Ovary (tissue), 3 donors: Measurements from ENCODE around the gene ACE.

Source experiments
- EP300 ChIP-seq: sonication (generic); formaldehyde crosslinking; IDR thresholded peaks from one replicate; pipeline ENCODE4 v1.6.1; 2017; ENCODE audit warnings: antibody characterized with exemption
- POLR2A ChIP-seq: fragments of 450-650 bp; IDR thresholded peaks from one replicate; pipeline ENCODE4 v1.6.1; 2017; ENCODE audit warnings: antibody characterized with exemption, mild to moderate bottlenecking, moderate library complexity
- TF ChIP-seq, protein P1 (sequence below), 3 donors: fragments of 450-650 bp in 2 of 3; fragments of 200-600 bp in 1 of 3; IDR thresholded peaks; one replicate each; pipeline versions ENCODE4 v1.5.1 to v1.8.0; 2016 to 2022; ENCODE audit warnings: antibody characterized with exemption in 3 of 3, mild to moderate bottlenecking in 1 of 3
- donor health status: DM: no; HTN: no; CAD: no.

DNA sequence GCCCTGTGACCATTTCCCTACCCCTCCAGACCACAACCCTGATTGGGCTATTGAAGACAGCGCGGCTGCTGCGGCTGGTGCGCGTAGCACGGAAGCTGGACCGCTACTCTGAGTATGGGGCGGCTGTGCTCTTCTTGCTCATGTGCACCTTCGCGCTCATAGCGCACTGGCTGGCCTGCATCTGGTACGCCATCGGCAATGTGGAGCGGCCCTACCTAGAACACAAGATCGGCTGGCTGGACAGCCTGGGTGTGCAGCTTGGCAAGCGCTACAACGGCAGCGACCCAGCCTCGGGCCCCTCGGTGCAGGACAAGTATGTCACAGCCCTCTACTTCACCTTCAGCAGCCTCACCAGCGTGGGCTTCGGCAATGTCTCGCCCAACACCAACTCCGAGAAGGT lies 58.8 kb downstream of the ACE start:
- TF ChIP-seq, protein P1, sequence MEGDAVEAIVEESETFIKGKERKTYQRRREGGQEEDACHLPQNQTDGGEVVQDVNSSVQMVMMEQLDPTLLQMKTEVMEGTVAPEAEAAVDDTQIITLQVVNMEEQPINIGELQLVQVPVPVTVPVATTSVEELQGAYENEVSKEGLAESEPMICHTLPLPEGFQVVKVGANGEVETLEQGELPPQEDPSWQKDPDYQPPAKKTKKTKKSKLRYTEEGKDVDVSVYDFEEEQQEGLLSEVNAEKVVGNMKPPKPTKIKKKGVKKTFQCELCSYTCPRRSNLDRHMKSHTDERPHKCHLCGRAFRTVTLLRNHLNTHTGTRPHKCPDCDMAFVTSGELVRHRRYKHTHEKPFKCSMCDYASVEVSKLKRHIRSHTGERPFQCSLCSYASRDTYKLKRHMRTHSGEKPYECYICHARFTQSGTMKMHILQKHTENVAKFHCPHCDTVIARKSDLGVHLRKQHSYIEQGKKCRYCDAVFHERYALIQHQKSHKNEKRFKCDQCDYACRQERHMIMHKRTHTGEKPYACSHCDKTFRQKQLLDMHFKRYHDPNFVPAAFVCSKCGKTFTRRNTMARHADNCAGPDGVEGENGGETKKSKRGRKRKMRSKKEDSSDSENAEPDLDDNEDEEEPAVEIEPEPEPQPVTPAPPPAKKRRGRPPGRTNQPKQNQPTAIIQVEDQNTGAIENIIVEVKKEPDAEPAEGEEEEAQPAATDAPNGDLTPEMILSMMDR (IDR thresholded peaks at IDR 0.05): no peak
- TF ChIP-seq EP300: no peak
- TF ChIP-seq POLR2A: no peak
